Spleen (tissue), 7 donors: ENCODE data around the gene CHST1.

Experiments used
- POLR2A ChIP-seq, 3 donors: fragments of 450-650 bp; IDR thresholded peaks; one replicate each; pipeline ENCODE4 v1.5.1; 2017; ENCODE audit warnings: antibody characterized with exemption in 3 of 3, mild to moderate bottlenecking in 1 of 3
- POLR2AphosphoS5 ChIP-seq, 3 donors: sonication (generic); formaldehyde crosslinking; IDR thresholded peaks; one replicate each; pipeline ENCODE4 v1.5.1; 2017; ENCODE audit warnings: antibody characterized with exemption in 3 of 3
- TF ChIP-seq, protein P1 (sequence below), 11 experiments: fragments of 200-600 bp in 7 of 11; fragments of 450-650 bp in 4 of 11; sonication (generic) in 4 of 11; IDR thresholded peaks in 8 of 11; conservative IDR thresholded peaks in 3 of 11; 1 replicate in 7 of 11; 2 replicates in 4 of 11; pipeline versions ENCODE4 v1.4.0 to v1.8.0; 2016 to 2021; ENCODE audit warnings: antibody characterized with exemption in 11 of 11, inconsistent platforms in 4 of 11, mild to moderate bottlenecking in 1 of 11
- donor health status: DM: no; HTN: no; CAD: no; lungs with moderate emphysema.
- donor health status: DM: no; HTN: no; CAD: no.
- donor health status: DM: no; HTN: no; CAD: no.

DNA sequence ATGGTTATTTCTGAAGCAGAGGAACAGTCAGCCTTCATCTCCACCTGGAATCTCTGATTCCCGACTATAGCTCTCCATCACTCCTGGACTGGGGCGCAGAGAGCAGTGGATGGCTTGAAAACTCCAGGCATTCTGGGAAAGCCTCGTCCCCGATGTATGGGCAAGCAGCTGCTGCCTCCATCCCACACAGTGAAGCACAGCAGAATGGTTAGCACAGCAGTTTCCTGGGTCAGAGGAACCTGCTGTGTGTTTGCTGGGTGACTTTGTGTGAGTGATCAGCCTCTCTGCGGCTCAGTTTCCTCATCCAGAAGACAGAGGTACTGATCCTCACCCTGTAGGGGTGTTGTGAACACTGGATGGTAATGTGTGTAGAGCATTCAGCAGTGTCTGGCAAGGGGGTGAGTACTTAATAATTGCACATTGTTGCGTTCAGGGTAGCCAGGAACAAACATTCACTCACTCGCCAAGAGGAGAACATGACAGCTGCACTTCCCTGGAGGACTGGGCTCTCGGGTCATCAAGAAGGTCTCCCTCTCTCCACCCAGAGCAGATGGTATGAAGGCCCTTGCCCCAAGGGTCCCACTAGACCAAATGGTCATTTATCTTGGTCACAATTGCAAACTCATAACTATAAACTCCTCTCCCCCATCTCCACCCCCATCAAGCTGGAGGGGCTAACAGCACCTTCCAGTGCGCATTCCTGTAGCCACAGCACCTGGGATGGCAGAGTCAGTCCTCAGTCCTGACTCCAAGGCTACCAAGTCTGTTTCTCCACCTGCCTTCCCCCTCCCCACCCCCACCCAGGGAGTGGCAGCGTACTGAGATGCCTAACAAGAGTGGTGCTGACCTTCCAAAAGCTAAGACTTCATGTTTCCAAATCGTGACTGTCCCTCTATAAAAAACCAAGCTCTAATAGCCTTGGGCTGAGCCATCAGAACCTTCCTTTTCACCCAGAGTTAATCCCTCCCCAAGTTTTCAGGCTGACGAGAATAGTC lies 1.5 kb upstream of the CHST1 start:
- TF ChIP-seq, protein P1, sequence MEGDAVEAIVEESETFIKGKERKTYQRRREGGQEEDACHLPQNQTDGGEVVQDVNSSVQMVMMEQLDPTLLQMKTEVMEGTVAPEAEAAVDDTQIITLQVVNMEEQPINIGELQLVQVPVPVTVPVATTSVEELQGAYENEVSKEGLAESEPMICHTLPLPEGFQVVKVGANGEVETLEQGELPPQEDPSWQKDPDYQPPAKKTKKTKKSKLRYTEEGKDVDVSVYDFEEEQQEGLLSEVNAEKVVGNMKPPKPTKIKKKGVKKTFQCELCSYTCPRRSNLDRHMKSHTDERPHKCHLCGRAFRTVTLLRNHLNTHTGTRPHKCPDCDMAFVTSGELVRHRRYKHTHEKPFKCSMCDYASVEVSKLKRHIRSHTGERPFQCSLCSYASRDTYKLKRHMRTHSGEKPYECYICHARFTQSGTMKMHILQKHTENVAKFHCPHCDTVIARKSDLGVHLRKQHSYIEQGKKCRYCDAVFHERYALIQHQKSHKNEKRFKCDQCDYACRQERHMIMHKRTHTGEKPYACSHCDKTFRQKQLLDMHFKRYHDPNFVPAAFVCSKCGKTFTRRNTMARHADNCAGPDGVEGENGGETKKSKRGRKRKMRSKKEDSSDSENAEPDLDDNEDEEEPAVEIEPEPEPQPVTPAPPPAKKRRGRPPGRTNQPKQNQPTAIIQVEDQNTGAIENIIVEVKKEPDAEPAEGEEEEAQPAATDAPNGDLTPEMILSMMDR (IDR thresholded peaks at IDR 0.05 in 8 of 11, conservative IDR thresholded peaks at IDR 0.05 in 3 of 11) = no peak
- TF ChIP-seq POLR2A (IDR thresholded peaks at IDR 0.05) (no peak), POLR2AphosphoS5 (IDR thresholded peaks at IDR 0.05) (no peak)
